T-helper 2 cell treated with Interferon-gamma antibody and Interleukin-4, amounts not matched to agents 100 ng/mL and 5 ng/mL, for 36 hours (primary cell): Measurements from ENCODE around the gene ASPSCR1. TPM values are rescaled to one million over a fixed set of nuclear protein-coding genes. Genes with fewer than 3 reads are reported as not detected.

ENCODE experiments used
- intact Hi-C: fragments of 100-400 bp; cut with micrococcal nuclease; formaldehyde crosslinking; loops from one replicate; pipeline ENCODE4 v1.15.1; 2023
- total RNA-seq: library from RNA; stranded (reverse); gene quantifications from 2 replicates; pipeline ENCODE4 v1.2.3, GENCODE V29; 2022

ASPSCR1 gene
- total RNA-seq, 1 donor from 2014 or later, result 35.5 TPM

DNA sequence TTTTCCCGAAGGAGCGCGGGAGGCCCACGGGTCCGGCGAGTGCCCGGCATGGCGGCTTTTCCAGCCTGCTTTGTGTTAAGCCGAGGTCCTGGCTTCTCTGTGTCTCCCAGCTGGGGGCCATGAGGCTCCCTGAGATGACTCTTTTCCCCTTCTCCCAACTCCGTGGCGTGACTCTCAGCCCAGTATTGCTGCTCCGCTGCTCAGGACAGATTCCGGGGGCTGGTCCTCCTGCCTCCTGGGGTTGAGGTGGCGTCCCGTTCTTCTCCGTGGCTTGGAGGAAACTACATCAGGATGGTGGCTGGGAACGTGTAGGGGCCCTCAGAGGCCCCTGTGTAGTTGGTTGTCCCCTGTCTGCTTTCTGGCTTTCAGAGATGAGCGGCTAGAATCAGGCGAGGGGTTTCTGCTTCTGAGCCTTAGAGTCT lies 75.2 kb downstream of the ASPSCR1 start:
- intact Hi-C loops, result no loop called here

DNA sequence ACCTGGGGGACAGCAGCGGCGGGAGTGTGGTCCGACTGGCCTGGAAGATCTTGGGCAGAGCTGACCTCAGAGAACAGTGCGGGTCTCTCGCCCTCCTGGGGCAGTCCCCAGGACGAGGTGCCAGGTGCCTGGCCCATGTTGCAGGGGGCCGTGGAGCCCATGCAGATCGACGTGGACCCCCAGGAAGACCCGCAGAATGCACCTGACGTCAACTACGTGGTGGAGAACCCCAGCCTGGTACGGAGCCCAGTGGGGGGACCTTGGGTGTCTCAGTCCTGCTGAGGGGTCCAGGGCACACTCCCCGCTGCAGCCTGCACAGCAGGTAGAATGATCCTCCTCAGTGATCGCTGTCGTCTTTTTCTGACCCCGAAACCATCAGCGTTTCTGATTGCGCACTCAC lies 75.7 kb downstream of the ASPSCR1 start:
- intact Hi-C loops, result no loop called here

DNA sequence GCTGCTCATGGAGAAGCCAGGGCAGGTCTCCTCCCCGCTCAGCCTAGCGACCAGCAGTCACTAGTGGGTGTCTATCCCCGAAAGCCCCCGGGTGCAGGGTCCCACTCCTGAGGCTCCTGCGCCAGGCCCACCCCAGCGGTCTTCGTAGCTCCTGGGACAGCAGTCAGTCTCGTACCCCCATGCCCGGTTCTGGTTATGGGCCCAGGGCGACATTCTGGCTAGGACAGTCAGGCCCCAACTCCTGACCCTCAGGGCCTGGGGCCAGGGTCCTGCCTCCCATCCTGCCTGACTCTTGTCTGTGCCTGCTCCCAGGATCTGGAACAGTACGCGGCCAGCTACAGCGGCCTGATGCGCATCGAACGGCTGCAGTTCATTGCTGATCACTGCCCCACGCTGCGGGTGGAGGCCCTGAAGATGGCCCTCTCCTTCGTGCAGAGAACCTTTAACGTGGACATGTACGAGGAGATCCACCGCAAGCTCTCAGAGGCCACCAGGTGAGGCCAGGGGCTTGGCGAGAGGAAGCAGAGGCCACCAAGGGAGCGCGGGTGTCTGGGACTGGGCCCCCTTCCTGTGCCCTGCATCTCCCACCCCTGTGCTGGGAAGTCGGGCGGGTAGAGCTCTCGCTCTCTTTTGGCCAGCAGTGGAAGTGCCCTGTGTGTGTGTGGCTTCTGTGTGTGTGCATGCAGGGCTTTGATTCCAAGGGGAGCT lies 76.3 kb downstream of the ASPSCR1 start:
- intact Hi-C loops, result no loop called here

DNA sequence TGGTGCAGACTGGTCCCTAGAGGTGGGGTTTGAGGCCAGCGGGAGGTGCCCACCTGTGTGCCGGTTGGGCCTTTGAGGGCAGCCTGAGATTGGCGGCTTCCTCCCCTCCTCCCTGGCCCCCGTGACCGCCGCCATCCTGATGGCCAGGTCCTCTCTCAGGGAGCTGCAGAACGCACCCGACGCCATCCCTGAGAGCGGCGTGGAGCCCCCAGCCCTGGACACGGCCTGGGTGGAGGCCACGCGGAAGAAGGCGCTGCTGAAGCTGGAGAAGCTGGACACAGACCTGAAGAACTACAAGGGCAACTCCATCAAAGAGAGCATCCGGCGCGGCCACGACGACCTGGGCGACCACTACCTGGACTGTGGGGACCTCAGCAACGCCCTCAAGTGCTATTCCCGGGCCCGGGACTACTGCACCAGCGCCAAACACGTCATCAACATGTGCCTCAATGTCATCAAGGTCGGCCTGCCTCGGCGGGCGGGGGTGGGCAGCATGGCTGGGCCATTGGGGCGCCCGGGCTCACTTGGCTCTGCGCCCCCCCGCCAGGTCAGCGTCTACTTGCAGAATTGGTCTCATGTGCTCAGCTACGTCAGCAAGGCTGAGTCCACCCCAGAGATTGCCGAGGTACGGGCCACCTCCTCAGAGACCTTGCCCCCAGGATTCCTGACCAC lies 77.1 kb downstream of the ASPSCR1 start:
- intact Hi-C loops, result no loop called here

DNA sequence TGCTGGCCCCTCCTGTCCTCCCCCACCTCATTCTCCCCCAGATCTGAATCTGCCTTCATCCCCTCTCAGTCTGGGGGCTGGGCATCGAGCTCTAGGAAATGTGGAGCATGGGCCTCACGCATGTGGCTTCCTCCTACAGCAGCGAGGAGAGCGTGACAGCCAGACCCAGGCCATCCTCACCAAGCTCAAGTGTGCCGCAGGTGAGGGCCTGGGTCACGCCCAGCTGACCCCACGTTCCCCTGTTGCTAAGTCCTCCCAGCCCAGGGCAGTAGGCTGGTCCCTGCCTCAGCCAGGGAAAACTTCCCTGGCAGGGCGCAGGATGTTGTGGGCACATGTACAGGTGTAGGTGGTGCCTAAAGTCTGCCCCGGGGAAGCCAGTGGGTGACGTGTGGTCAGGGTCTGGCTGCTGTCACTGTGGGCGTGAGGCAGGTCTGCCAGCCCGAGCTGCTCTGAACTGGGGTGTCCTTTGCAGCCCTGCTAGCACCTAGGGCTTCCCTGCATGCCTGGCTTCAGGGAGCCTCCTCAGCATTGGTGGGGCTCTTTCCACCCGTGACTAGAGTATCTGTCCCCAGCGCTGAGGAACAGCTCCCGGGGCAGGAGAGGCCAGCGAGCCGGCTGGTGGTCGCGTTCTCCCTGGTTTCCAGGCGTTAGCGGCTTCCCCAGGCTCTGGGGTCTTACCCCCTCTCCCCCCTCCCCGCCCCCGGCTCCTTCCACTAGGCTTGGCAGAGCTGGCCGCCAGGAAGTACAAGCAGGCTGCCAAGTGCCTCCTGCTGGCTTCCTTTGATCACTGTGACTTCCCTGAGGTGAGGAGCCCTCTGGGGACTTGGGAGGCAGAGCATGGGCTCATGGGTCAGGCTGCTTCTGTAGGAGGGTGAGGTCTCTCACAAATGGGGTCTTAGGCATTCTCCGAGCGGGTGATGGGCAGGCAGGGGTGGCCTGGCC lies 77.9 kb downstream of the ASPSCR1 start:
- intact Hi-C loops, result no loop called here

DNA sequence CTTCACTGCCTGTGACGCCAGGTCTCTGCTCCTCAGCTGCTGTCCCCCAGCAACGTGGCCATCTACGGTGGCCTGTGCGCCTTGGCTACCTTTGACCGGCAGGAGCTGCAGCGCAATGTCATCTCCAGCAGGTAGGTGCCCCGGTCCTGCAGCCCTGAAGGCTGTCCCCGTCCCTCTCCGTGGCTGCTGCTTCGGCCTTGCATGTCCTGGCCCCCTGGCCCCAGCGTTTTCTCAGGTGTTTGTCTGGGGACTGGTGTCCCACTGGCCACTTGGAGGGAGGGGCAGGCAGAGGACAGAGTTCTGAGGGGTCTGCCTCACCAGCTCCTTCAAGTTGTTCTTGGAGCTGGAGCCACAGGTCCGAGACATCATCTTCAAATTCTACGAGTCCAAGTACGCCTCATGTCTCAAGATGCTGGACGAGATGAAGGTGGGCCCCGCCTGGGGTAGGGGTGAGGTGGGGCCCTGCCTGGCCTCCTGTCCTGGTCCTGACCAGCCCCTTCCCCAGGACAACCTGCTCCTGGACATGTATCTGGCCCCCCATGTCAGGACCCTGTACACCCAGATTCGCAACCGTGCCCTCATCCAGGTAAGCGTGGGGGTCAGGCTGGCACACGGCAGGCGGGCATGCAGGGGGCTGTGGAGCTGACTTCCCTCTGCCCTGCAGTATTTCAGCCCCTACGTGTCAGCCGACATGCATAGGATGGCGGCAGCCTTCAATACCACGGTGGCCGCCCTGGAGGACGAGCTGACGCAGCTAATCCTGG lies 78.7 kb downstream of the ASPSCR1 start:
- intact Hi-C loops, result no loop called here

DNA sequence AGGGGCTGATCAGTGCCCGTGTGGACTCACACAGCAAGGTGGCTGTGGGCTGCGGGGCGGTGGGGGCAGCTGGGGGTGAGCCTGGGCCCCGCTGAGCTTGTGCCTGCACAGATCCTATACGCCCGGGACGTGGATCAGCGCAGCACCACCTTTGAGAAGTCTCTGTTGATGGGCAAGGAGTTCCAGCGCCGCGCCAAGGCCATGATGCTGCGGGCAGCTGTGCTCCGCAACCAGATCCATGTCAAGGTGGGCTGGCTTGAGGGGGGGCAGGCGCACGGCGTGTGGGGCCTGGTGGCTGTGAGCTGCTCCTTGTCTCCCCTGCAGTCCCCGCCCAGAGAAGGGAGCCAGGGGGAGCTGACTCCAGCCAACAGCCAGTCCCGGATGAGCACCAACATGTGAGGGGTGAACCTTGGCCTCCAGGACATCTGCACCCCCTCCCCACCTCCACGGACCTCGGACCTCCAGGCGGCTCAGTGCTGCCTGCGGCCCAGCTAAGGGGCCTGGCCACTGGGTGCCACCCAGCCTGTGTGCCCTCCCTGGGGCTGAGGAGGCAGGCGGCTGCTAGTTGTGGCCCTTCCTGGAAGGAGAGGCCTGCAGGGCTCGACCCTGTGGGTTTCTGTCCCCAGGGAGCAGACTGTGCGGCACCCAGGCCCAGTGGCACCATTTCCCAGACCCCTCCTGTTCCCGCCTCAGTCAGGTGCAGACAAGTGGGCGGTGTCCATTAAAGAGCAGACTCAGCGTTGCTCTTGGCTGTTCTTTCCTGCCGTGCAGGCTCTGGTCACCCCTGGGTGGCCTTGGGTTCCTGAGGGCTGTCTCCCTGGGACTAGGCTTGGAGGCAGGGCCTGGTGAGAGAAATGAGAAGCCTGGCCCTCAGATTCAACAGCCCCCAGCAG lies 79.5 kb downstream of the ASPSCR1 start:
- intact Hi-C loops, result no loop called here

DNA sequence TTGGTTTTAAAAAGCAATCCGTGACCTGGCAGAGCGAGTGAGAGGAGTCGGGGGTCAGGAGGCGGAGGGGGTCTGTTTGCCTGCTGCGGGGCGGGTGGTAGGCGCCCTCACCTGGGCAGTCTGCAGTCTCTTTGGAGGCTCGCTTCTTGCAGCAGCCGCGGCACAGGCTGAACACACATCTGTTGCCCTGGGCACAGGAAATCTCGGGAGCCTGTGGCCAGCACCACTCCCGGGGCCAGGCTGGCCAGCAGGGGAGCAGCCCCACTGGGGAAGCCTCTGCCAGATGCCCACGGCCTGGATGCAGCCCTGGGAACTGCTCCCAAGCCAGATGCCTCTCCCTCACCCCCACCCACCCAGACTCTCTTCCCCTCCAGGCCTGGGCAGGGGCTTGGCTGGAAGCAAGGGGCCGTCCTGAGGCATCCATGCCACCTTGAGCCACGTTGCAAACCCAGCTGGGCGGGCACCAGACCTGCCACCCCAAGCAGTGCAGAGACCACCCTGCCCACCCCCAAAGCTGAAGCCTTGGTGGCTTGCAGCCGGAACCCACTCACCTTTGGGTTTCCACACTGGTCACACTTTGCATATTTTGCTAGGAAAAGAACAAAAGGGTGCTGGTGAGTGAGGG lies 80.9 kb downstream of the ASPSCR1 start:
- intact Hi-C loops, result no loop called here

DNA sequence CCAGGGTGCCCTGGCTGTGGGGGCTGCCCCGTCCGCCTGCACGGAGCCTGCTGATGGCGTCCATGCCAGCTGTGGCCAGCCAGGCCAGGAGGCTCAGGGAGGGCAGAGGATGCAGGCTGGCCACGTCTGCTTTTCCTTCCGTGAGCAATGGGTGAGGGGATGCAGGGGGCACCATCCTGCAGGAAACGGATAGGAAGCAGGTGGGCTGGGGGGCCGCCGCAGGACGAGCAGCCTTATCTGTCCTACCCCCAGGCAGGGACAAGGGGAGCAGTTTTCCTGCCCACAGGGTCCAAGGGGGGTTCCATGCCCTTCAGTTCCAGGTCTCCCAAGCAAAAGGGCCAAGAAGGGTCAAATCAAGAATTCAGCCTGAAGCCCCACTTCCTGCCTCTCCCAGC lies 81.4 kb downstream of the ASPSCR1 start:
- intact Hi-C loops, result no loop called here

DNA sequence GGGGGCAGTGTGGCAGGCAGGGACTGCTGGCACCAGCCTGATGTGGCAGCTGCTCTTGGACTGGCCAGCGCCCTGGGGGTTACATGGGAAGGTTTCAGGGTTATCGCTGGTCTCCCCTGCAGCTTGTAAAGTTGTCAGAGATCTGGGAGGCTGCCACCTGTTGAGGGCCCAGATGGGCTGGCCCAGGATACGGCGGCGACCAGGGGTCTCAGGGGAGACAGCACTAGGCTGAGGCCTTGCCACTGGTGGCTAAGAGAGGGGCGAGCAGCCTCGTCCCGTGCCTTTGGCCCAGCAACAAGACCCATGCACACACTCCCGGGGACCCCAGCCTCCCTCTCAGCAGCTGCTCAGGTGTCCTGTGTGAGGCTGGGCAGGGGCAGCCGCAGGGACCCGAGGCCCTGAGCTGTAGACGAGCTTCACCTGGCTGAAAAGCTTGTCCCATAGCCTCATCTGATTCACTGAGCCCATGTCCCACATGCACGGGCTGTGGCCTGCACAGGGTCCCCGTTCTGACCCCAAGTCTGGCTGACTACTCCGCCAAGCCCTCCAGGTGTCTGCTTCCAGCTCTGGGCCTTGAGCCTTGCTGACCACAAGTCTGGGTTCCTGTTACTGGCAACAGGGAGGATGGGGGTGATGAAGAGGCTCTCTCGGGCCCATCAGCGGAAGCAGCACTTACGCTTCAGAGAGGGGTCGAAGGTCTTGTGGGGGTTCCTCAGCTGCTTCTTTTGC lies 82.0 kb downstream of the ASPSCR1 start:
- intact Hi-C loops, result no loop called here

DNA sequence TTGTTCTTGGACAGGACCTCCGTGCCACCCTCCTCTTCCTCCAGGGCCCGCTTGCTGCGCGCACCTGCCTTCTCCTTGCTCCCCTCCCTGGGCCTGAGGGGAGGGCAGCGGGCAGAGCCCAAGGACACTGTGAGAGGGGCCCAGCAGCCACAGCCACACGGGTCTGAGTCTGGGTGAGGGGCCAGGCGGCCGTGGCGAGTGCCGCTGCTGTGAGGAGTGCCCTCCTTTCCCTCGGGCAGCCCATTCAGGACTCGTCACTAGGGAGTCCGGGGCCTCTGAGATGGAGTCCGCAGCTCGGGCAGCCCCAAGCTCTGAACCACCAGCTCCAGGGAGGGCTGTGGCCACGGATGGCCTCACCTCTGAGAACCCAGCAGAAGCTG lies 82.6 kb downstream of the ASPSCR1 start:
- intact Hi-C loops, result no loop called here

DNA sequence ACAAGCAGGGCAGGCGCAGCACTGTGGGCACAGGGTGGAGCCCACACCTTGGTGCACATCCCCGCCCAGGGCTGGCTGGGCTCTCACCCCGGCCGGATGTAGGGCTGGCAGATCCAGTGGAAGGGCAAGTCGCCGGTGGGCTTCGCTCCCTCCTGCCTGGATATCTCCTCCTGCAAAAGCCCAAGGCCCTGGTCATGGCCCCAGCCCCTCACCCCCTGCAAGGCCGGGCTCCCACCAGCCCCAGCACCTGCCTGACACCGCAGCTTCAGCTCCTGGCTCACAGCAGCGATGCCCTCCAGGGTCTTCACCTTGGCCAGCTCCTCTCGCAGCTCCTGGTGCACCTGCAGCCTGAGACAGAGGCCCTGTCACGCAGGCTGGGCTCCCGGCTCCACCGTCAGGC lies 83.2 kb downstream of the ASPSCR1 start:
- intact Hi-C loops, result no loop called here

DNA sequence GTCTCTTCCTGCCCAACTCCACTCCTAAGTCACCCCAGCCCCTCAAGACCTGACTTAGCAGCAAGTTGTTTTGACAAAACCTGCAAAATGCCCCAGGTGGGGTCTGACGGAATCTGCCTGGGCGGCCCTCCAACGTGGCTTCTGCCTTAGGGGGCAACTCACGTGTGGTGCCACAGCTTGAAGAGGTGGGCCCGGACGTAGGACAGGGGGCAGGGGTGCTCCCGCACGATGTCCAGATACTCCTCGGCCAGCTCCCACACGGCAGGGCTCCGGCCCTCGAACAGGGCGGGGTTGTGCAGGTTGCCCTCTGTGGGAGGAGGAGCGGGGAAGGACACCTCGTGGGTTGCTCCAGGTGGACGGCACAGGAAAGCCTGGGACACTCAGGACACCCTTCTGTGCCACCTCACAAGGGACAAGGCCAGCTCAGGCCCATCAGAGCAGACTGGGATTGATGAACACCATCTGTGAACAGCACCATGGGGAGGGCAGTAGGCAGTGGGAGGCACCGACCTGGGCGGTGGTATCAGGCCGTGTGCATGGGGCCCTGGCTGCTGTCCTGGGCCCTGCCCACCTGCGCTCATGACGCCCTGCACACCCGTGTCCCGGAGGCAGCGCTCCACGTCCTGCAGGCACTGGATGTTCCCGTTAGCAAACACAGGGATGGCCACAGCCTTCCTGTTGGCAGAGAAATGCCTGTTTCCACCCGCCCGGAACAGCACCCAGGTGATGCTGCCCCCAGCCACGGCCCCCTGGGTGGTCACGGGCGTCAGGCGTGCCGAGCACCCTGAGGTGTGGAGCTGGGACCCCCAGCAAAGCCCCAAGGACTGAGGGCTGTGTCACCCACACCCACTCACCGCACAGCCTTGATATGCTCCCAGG lies 83.9 kb downstream of the ASPSCR1 start:
- intact Hi-C loops, result no loop called here

DNA sequence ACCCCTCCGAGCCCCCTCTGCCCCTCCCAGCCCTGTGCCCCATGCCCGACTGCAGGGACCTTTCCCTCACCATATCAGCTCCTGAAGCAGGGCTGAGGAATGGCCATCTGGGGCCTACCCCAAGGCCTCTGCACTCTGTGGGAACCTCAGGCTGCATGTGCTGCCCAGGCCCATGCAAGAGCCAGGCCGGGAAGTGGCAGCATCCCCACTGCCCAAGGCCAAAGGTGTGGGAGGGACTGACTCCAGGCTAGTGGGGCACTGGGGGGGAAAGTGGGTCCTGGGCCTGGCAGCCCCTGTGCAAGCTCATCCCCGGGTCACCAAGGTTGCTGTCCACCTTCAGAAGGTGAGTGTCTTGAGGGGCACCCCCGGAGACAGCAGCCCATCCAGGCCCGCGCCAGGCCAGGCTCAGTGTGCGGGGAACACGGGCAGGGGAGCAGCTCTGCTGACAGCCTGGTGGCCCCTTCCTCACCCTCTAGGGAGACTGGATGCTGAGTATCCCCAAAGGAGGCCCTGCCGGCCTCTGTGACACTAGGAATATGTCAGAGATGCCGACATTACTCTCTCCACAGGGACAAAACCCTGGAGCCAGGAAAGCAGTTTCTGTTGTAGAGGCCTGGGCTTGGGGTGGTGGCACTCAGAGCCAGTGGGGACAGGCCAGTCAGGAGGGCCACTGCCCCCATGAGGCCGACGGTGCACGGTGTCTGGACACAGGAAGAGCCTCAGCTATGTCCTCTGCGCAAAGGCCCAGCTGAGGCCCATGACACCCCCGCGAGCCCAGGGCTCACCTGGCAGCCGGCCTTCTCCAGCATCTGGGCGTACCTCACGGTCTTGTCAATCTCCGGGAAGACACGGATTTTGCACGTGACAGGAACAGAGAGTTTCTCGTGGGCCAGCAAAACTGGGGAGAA lies 84.9 kb downstream of the ASPSCR1 start:
- intact Hi-C loops, result no loop called here

DNA sequence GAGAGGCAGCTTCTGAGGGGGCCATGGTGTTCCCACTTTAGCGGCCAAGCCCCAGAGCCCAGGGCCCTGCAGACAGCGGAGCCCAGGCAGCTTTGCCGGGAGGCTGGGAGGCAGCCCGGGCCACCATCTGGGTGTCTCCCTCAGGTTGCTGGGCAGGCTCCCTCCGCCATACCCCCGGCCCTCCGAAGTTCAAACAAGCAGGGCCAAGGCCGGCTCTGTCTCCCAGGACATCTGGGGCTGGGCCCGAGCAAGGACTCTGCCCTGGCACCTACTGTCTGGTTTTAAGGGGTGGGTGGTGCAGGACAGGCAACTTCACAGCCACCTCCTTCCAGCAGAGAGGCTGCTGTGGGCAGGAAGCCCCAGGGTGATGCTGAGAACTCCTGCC lies 85.5 kb downstream of the ASPSCR1 start:
- intact Hi-C loops, result no loop called here

DNA sequence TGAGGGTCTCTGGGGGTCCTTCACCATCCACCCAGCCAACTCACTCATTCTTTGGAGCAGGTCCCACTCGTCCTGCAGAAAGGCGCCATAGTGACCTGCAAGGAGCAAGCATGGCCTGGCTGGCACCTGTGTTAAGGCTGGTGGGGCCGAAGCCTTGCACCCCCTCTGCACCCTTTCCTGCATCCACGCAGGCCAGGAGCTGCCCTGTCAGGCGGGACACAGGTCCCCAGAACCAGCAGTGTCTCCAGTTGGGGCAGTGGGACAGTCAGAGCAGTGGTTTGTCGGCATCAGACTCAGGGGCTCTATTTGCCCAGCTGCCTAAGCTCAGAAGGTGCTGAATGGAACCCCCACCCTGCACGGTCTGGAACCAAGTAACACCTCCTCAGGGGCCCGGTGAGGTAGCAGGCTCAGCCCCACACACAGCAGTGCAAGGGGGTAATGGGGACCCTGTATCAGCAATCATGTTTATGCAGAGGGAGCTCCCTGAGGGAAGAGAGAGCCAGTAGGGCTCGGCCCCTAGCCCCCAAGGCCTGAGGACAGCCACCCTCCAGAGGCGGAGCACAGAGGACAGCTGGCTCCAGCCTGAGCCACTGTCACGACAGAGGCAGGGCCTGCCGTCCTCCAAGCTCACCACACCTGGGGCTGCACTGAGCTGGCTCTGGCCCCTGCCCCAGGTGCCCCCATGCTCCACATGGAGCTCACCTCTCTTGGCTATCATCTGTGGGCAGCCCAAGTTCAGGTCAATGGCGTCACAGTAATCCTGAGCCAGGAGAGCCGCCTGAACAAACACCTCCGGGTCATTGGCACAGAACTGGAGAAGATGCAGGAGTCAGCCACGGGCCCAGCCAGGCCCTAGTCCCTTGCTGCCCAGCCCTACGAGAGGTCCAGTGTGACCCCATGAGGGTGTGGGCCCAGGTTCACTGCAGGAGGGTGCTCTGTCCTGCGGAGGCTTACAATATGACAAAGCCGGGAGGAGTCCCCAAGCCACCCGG lies 86.3 kb downstream of the ASPSCR1 start:
- intact Hi-C loops, result no loop called here
